ENCODE measurements around the gene PNPLA7. TPM values are rescaled to one million over a fixed set of nuclear protein-coding genes. Genes with fewer than 3 reads are reported as not detected.

PNPLA7 gene
- polyA plus RNA-seq, 3 donors, result 2.1 to 5.1 (median 2.4) TPM

DNA sequence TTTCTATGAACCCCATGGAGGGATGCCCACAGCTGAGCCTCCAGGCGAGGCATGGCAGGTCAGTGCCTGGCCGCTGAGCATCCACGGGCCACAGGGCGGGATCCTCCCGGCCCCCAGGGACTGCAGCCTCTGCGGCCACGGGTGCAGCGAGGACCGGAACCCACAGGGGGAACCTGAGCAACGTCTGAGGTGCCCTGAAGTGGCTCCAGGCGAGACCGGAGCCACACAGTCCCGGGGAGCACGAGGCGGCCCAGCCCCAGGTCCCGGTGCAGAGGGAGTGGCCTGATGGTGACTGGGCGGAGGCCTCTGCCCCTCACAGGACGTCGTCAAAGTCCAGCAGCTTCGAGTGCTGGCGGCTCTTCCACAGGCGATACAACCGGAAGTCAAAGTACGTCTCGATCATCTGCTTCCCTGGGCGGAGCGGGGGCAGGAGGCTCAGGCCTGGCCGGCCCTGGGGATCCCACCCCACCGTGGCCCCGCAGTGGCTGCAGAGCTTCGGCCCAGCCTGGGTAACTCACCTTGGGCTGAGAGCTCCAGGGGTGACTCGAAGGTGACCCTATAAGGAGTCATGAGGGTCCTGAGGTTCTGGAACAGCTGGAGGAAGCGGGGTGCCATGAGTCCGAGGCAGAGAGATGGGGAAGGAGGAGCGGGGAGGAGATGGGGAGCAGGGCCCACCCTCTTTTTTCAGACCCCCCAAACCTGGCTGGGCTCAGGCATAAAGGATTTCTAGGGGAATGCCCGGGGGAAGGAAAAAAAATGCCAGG is 100.9 kb downstream of the PNPLA7 start:
- DNase-seq (ENCODE audit: extremely low read depth in 1 of 11, low read depth in 9 of 11, low spot score in 4 of 11), result no peak

DNA sequence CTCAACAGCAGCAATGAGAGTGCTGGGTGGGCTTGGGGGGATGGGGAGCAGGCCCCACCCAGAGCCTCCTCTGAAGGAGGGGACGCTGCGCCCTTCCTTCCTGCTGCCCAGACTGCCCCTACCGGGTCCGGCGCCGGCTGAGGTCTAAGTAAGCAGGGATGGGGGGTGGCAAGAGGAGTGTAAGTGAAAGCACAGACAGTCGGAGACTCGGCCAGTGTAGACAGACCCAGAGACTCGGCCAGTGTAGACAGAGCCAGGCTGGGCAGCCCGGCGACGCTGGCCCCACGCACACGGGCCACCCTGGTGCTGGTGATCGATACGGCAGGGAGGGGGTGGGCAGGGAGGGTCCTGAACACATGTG is 101.6 kb downstream of the PNPLA7 start:
- DNase-seq (ENCODE audit: extremely low read depth in 1 of 11, low read depth in 9 of 11, low spot score in 4 of 11), result no peak

GRCh38 chr9:137447722-137448601 is 102.2 kb downstream of the PNPLA7 start:
- no peak for DNase-seq (ENCODE audit: extremely low read depth in 1 of 11, low read depth in 9 of 11, low spot score in 4 of 11)

GRCh38 chr9:137446851-137447471 is 103.2 kb downstream of the PNPLA7 start:
- no peak for DNase-seq (ENCODE audit: extremely low read depth in 1 of 11, low read depth in 9 of 11, low spot score in 4 of 11)

DNA sequence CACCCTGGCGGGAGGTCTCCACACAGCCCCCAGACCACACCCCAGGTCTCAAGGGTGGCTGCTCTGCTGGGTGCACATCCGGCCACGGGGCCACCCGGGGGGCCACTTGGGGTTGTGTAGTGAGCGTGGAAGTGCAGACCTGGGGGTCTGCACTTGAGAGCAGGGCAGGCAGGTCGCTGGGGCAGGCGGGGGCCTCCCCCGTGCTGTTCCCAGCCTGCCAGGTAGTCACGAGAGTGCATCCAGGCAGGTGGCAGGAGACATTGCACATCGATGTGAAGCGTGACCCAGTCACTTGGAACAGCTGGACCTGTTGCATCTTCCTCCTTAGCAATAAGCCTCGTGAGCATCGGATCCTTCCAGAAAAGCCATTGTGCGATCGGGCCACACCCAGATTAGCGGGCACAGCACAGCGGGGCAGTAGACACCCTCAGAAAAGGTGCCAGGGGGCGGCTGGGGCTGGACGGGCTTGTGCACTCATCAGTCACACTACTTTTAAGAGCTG is 104.2 kb downstream of the PNPLA7 start:
- DNase-seq (ENCODE audit: extremely low read depth in 1 of 11, low read depth in 9 of 11, low spot score in 4 of 11), result no peak

GRCh38 chr9:137445275-137445807 is 104.9 kb downstream of the PNPLA7 start:
- DNase-seq (ENCODE audit: extremely low read depth in 1 of 11, low read depth in 9 of 11, low spot score in 4 of 11), result peak in 1 of 11 donors; percentile 47

- DNase-seq (ENCODE audit: extremely low read depth in 1 of 11, low read depth in 9 of 11, low spot score in 4 of 11), result no peak
Observed at GRCh38 chr9:137444106-137444790, 106.0 kb downstream of the PNPLA7 start.

GRCh38 chr9:137441935-137442321 is 108.3 kb downstream of the PNPLA7 start:
- no peak for DNase-seq (ENCODE audit: extremely low read depth in 1 of 11, low read depth in 9 of 11, low spot score in 4 of 11)

- DNase-seq (ENCODE audit: extremely low read depth in 1 of 11, low read depth in 9 of 11, low spot score in 4 of 11), result no peak
Observed at GRCh38 chr9:137441289-137441934, 108.8 kb downstream of the PNPLA7 start, which contains the start of gene ENTPD8. ENTPD8 (minus strand) TSS chr9:137441357; CDS start chr9:137438285, 3,072 bp downstream.

GRCh38 chr9:137439158-137439714 is 111.0 kb downstream of the PNPLA7 start:
- no peak for DNase-seq (ENCODE audit: extremely low read depth in 1 of 11, low read depth in 9 of 11, low spot score in 4 of 11)

- DNase-seq (ENCODE audit: extremely low read depth in 1 of 11, low read depth in 9 of 11, low spot score in 4 of 11), result no peak
Observed at GRCh38 chr9:137438591-137439157, 111.5 kb downstream of the PNPLA7 start.

GRCh38 chr9:137437691-137438590 is 112.3 kb downstream of the PNPLA7 start:
- no peak for DNase-seq (ENCODE audit: extremely low read depth in 1 of 11, low read depth in 9 of 11, low spot score in 4 of 11)

DNA sequence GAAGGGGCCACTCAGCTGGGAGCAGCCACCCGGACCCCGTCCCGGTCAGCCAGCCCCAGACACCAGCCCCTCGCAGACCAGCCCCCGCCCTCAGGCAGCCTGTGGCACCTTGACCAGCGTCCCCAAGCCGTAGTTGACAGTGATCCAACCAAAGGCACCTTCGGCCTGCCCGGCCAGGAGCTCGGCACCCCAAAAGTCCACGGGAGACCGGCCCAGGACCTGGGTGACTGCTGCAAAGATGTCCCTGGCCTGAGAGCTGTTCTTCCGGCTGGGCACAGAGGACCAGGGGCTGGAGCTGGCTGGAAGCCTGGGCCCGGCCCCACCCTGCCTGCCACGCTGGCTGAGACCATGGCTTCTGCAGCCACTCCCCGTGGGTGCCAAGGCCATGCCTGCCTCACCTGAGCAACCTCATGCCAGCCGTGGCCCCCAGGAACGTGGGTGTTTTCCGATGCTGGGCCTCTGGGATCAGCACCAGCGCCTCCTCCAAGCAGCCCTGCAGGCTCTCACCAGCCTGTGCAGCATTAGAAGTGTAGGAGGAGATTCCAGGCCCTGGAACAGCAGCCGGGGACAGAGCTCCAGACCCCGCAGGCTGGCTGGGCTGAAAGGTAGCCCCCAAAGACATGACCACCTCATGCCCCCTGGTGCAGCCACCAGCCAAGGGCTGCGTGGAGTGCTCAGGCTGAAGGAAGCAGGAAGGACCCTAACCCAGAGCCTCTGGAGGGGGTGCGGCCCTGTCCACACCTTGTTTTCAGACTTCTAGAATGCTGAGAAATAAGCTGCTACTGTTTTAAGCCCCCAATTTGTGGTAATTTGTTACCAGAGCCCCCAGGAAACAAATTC is 113.2 kb downstream of the PNPLA7 start:
- no peak for DNase-seq (ENCODE audit: extremely low read depth in 1 of 11, low read depth in 9 of 11, low spot score in 4 of 11)

GRCh38 chr9:137435980-137436760 is 114.0 kb downstream of the PNPLA7 start:
- no peak for DNase-seq (ENCODE audit: extremely low read depth in 1 of 11, low read depth in 9 of 11, low spot score in 4 of 11)

DNA sequence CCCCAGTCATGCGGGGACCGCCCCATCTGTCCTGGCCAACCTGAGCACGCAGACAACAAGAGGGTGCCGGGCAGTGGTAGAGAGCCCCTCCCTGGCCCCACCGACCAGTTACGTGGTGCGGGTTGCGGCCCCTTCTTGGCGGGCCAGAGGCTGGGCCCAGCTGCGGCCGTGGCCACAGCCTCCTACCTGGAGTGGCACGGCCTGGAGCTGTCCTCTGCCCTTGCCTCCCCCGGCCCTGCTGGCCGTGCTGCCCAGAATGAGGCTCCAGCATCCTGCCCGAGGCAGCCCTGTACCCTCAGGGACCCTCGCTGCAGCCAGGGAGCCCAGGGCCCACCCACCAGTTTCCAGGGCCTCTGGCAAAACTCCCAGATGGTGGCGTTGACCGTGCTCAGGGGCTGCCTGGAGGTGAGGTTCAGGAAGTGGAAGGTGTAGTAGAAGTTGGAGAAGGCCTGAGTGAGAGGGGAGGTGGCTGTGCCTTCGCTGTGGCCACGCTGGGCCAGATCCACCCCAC is 114.8 kb downstream of the PNPLA7 start:
- no peak for DNase-seq (ENCODE audit: extremely low read depth in 1 of 11, low read depth in 9 of 11, low spot score in 4 of 11)
